WTC11 (cell line): ENCODE data around the gene ZNF506.

Source experiments
- CBFB ChIP-seq: sonication (generic); formaldehyde crosslinking; IDR thresholded peaks from 2 replicates; pipeline ENCODE4 v1.8.1; 2022; ENCODE audit warnings: mild to moderate bottlenecking, low read depth, missing genetic modification reagents
- CREB1 ChIP-seq: sonication (generic); formaldehyde crosslinking; IDR thresholded peaks from 2 replicates; pipeline ENCODE4 v1.8.0; 2023; ENCODE audit warnings: mild to moderate bottlenecking, missing genetic modification reagents
- CTCF ChIP-seq: fragments of 200-600 bp; IDR thresholded peaks from 2 replicates; pipeline ENCODE4 v1.8.0; 2022; ENCODE audit warnings: antibody characterized with exemption
- E2F1 ChIP-seq: sonication (generic); formaldehyde crosslinking; IDR thresholded peaks from 2 replicates; pipeline ENCODE4 v1.8.0; 2022; ENCODE audit warnings: mild to moderate bottlenecking, missing genetic modification reagents
- GABPB1 ChIP-seq: sonication (generic); formaldehyde crosslinking; IDR thresholded peaks from 2 replicates; pipeline ENCODE4 v1.8.1; 2023; ENCODE audit warnings: mild to moderate bottlenecking, missing genetic modification reagents
- HMGXB4 ChIP-seq: sonication (generic); formaldehyde crosslinking; IDR thresholded peaks from 2 replicates; pipeline ENCODE4 v1.8.1; 2023; ENCODE audit warnings: mild to moderate bottlenecking, moderate library complexity, missing genetic modification reagents
- SP1 ChIP-seq: sonication (generic); formaldehyde crosslinking; conservative IDR thresholded peaks from 2 replicates; pipeline ENCODE4 v1.8.1; 2022; ENCODE audit warnings: missing genetic modification reagents
- TEAD4 ChIP-seq: sonication (generic); formaldehyde crosslinking; IDR thresholded peaks from 2 replicates; pipeline ENCODE4 v1.8.0; 2022; ENCODE audit warnings: mild to moderate bottlenecking, missing genetic modification reagents
- USF1 ChIP-seq: sonication (generic); formaldehyde crosslinking; IDR thresholded peaks from 2 replicates; pipeline ENCODE4 v1.8.0; 2022; ENCODE audit warnings: mild to moderate bottlenecking, missing genetic modification reagents

- no peak for TF ChIP-seq CTCF
- TF ChIP-seq GABPB1: no peak
- no peak for TF ChIP-seq HMGXB4 (CRISPR knock-in tag)
- TF ChIP-seq USF1 (CRISPR knock-in tag): no peak
- no peak for TF ChIP-seq CREB1
- TF ChIP-seq E2F1 (CRISPR knock-in tag): no peak
- no peak for TF ChIP-seq CBFB
- peak; percentile 49; the same call in 1 of the 2 replicates for TF ChIP-seq SP1 (CRISPR knock-in tag)
- no peak for TF ChIP-seq TEAD4 (CRISPR knock-in tag)
Measured at GRCh38 chr19:19866611-19867248, 45.2 kb upstream of the ZNF506 start.
